K562 (cell line): ENCODE results near the gene RGL4. TPM values are rescaled to one million over a fixed set of nuclear protein-coding genes. Genes with fewer than 3 reads are reported as not detected.

ENCODE experiments used
- ARHGAP35 ChIP-seq: fragments of 450-650 bp; IDR thresholded peaks from 2 replicates; pipeline ENCODE4 v1.6.1; 2018; ENCODE audit not compliant: partially characterized antibody
- ATF1 ChIP-seq, 2 experiments: fragments of 450-650 bp in 1 of 2; IDR thresholded peaks; 2 replicates each; pipeline ENCODE4 v1.6.1; 2016; ENCODE audit warnings: missing compliant biosample characterization in 1 of 2, missing genetic modification characterization in 1 of 2
- BMI1 ChIP-seq: fragments of 150-350 bp; IDR thresholded peaks from 2 replicates; pipeline ENCODE4 v1.6.1; 2014; ENCODE audit warnings: low read length
- DMBX1 ChIP-seq: fragments of 250-450 bp; sonication (Bioruptor Pico); IDR thresholded peaks from 2 replicates; pipeline ENCODE4 v1.8.0; 2022; ENCODE audit warnings: inconsistent platforms, mild to moderate bottlenecking, moderate library complexity, borderline replicate concordance
- FOS ChIP-seq: IDR thresholded peaks from 3 replicates; pipeline ENCODE4 v1.6.1; 2011; ENCODE audit not compliant: insufficient read length; ENCODE audit errors: extremely low read depth
- GABPB2 ChIP-seq: fragments of 250-450 bp; sonication (Bioruptor Pico); conservative IDR thresholded peaks from 2 replicates; pipeline ENCODE4 v1.5.1; 2021; ENCODE audit warnings: mild to moderate bottlenecking
- NRF1 ChIP-seq, 2 experiments: fragments of 450-650 bp; IDR thresholded peaks in 1 of 2; conservative IDR thresholded peaks in 1 of 2; 2 replicates each; pipeline ENCODE4 v1.6.1; 2014; ENCODE audit warnings: mild to moderate bottlenecking in 2 of 2
- STAT5A ChIP-seq: IDR thresholded peaks from 2 replicates; pipeline ENCODE4 v1.6.1; 2012; ENCODE audit warnings: low read length, inconsistent platforms, borderline replicate concordance
- TAF1 ChIP-seq: IDR thresholded peaks from 2 replicates; pipeline ENCODE4 v1.6.1; 2011; ENCODE audit warnings: mild to moderate bottlenecking, low read length, moderate library complexity; ENCODE audit not compliant: insufficient read depth, control insufficient read depth, severe bottlenecking; ENCODE audit errors: extremely low read depth
- THRAP3 ChIP-seq: fragments of 450-650 bp; IDR thresholded peaks from 2 replicates; pipeline ENCODE4 v1.6.1; 2016; ENCODE audit warnings: mild to moderate bottlenecking, inconsistent platforms, borderline replicate concordance
- ZFX ChIP-seq: sonication (generic); formaldehyde crosslinking; IDR thresholded peaks from 2 replicates; pipeline ENCODE4 v1.8.0; 2022; ENCODE audit warnings: mild to moderate bottlenecking, missing genetic modification reagents, moderate library complexity
- ZNF146 ChIP-seq: IDR thresholded peaks from one replicate; pipeline ENCODE4 v1.6.1; 2018; ENCODE audit warnings: missing compliant biosample characterization; ENCODE audit not compliant: unreplicated experiment
- ZNF253 ChIP-seq: fragments of 250-450 bp; sonication (Bioruptor Pico); conservative IDR thresholded peaks from 2 replicates; pipeline ENCODE4 v1.6.1; 2021; ENCODE audit warnings: mild to moderate bottlenecking
- polyA plus RNA-seq, 8 experiments: library from polyadenylated mRNA; depleted of rRNA in 4 of 8; stranded (reverse) in 5 of 8; unstranded in 3 of 8; fragments of >200 nt; fragmentation: Nextera tagmentation in 2 of 8; fragmentation: Illumina TruSeq in 1 of 8; extraction: Ambion mirVana in 2 of 8; extraction: Trizol in 1 of 8; gene quantifications; 2 replicates each; pipeline versions ENCODE4 v1.2.1 to v1.2.3, GENCODE V29; 2011 to 2014; ENCODE audit warnings: inconsistent platforms in 1 of 8, missing spikeins in 1 of 8
- total RNA-seq, 7 experiments: library from RNA; depleted of rRNA in 6 of 7; stranded (reverse); fragments of >200 nt in 6 of 7; fragmentation: Illumina TruSeq in 2 of 7; extraction: Trizol in 2 of 7; gene quantifications; 2 replicates each; pipeline versions ENCODE4 v1.2.1 to v1.2.3, GENCODE V29; 2011 to 2021; ENCODE audit warnings: low replicate concordance in 1 of 7
- TF ChIP-seq, protein P1 (sequence below), 2 experiments: fragments of 450-650 bp in 1 of 2; IDR thresholded peaks; 2 replicates each; pipeline ENCODE4 v1.6.1; 2011 to 2017; ENCODE audit warnings: low read depth in 2 of 2, antibody characterized with exemption in 1 of 2, borderline replicate concordance in 1 of 2, low read length in 1 of 2, mild to moderate bottlenecking in 1 of 2, mixed read lengths in 1 of 2; ENCODE audit not compliant: control insufficient read depth in 1 of 2
- TF ChIP-seq, protein P2 (sequence below): sonication (generic); formaldehyde crosslinking; IDR thresholded peaks from 2 replicates; pipeline ENCODE4 v1.9.0; 2022; ENCODE audit warnings: mild to moderate bottlenecking, missing genetic modification reagents
- TF ChIP-seq, protein P3 (sequence below), 3 experiments: fragments of 200-800 bp in 1 of 3; sonication (Bioruptor generic) in 1 of 3; sonication (generic) in 1 of 3; formaldehyde crosslinking in 1 of 3; IDR thresholded peaks; 2 replicates each; pipeline versions ENCODE4 v1.6.1 to v1.8.0; 2016 to 2022; ENCODE audit warnings: mild to moderate bottlenecking in 2 of 3, missing compliant biosample characterization in 2 of 3, missing genetic modification characterization in 2 of 3, missing genetic modification reagents in 1 of 3
- TF ChIP-seq, protein P4 (sequence below): fragments of 450-650 bp; formaldehyde crosslinking; IDR thresholded peaks from 2 replicates; pipeline ENCODE4 v1.4.0; 2022; ENCODE audit warnings: missing genetic modification characterization

Gene RGL4
- total and polyA plus RNA-seq, 9 of the 15 experiments (the other 6 are each of a cell fraction or from before 2014, with no cell fraction given) = not detected

DNA sequence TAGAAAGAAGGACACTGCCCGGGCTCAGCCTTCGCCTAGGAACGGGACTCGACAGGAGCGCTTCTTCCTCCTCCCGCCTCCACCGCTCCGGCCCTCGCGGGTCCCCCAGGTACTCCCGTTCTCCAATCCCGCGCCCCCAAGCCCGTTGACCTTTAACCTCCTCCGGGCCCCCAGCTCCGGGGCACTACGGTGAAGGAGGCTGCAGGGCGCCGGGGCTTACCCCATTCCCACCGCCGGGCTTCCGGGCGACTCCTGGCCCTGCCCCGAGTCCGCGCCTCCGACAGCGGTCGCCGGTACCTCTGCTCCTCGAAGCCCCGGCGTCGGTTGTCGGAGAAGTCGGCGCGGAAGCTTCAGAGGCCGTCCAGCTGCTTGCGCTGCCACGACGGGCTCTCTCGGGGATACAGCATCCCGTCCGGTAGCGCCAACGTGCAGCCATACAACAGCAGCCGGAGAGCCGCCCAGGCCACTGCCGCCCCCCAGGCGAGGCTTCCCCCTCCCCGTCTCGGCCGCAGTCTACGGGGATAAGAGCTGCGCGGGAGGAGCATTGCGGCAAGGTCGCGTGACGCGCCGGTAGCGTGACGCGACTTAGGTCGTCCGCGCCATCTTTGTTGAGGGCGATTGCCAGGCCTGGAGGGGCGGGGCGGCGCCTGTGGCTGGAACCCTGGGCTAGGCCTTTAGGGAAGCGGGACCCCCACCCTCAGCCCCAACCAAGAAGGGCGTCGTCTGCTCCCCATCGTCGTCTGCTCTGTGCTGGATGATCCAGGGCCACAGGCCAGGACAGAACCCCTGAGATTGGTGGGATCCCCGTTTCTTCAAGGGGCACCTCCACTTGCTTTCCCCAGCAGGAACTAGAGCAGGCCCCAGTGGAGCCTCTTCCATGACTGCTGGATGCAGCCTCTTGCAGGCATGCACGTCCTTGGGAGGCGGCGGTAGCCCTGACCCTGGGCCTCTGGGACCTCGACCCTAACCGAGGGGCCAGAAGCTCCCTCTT, 26.3 kb downstream of the RGL4 start (continued):
- TF ChIP-seq, protein P1, sequence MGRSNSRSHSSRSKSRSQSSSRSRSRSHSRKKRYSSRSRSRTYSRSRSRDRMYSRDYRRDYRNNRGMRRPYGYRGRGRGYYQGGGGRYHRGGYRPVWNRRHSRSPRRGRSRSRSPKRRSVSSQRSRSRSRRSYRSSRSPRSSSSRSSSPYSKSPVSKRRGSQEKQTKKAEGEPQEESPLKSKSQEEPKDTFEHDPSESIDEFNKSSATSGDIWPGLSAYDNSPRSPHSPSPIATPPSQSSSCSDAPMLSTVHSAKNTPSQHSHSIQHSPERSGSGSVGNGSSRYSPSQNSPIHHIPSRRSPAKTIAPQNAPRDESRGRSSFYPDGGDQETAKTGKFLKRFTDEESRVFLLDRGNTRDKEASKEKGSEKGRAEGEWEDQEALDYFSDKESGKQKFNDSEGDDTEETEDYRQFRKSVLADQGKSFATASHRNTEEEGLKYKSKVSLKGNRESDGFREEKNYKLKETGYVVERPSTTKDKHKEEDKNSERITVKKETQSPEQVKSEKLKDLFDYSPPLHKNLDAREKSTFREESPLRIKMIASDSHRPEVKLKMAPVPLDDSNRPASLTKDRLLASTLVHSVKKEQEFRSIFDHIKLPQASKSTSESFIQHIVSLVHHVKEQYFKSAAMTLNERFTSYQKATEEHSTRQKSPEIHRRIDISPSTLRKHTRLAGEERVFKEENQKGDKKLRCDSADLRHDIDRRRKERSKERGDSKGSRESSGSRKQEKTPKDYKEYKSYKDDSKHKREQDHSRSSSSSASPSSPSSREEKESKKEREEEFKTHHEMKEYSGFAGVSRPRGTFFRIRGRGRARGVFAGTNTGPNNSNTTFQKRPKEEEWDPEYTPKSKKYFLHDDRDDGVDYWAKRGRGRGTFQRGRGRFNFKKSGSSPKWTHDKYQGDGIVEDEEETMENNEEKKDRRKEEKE (IDR thresholded peaks at IDR 0.05; ENCODE audit: borderline replicate concordance in 1 of 2, control insufficient read depth in 1 of 2, low read depth in 2 of 2, low read length in 1 of 2) = no peak
- no peak for TF ChIP-seq BMI1
- no peak for TF ChIP-seq DMBX1 (CRISPR knock-in tag)
- TF ChIP-seq GABPB2 = no peak
- TF ChIP-seq THRAP3 = no peak
- TF ChIP-seq STAT5A = no peak
- no peak for TF ChIP-seq FOS
- TF ChIP-seq ATF1 (CRISPR knock-in tag; IDR thresholded peaks at IDR 0.05) = peak; percentile 86
- TF ChIP-seq ATF1 (tag; IDR thresholded peaks at IDR 0.05) = peak; percentile 99
- no peak for TF ChIP-seq ZNF253 (CRISPR knock-in tag)
- peak; percentile 85 to 89 for TF ChIP-seq NRF1 (conservative IDR thresholded peaks at IDR 0.05 in 1 of 2, IDR thresholded peaks at IDR 0.05 in 1 of 2)
- no peak for TF ChIP-seq ARHGAP35
- TF ChIP-seq ZFX = peak; percentile 89
- TF ChIP-seq, protein P2, sequence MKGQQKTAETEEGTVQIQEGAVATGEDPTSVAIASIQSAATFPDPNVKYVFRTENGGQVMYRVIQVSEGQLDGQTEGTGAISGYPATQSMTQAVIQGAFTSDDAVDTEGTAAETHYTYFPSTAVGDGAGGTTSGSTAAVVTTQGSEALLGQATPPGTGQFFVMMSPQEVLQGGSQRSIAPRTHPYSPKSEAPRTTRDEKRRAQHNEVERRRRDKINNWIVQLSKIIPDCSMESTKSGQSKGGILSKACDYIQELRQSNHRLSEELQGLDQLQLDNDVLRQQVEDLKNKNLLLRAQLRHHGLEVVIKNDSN (CRISPR knock-in tag) = peak; percentile 93
- TF ChIP-seq, protein P3, sequence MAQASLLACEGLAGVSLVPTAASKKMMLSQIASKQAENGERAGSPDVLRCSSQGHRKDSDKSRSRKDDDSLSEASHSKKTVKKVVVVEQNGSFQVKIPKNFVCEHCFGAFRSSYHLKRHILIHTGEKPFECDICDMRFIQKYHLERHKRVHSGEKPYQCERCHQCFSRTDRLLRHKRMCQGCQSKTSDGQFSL (CRISPR knock-in tag; IDR thresholded peaks at IDR 0.05) = peak; percentile 37; the same call in 1 of the 2 replicates
- TF ChIP-seq, protein P3 (tag; IDR thresholded peaks at IDR 0.05) = no peak
- TF ChIP-seq ZNF146 (CRISPR knock-in tag) = no peak
- TF ChIP-seq TAF1 = peak; percentile 38
- TF ChIP-seq, protein P4, sequence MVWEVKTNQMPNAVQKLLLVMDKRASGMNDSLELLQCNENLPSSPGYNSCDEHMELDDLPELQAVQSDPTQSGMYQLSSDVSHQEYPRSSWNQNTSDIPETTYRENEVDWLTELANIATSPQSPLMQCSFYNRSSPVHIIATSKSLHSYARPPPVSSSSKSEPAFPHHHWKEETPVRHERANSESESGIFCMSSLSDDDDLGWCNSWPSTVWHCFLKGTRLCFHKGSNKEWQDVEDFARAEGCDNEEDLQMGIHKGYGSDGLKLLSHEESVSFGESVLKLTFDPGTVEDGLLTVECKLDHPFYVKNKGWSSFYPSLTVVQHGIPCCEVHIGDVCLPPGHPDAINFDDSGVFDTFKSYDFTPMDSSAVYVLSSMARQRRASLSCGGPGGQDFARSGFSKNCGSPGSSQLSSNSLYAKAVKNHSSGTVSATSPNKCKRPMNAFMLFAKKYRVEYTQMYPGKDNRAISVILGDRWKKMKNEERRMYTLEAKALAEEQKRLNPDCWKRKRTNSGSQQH = no peak
